D721Med (cell line): Measurements from ENCODE around the gene GRK6.

Source experiments
- DNase-seq: peaks from one replicate; pipeline ENCODE4 v3.0.0; 2011; ENCODE audit warnings: low spot score; ENCODE audit not compliant: insufficient read length
- FAIRE-seq: peaks from 2 replicates; lab custom pipeline; 2011; peaks lifted over from hg19 to GRCh38; lab: Jason Lieb, UNC
- CTCF ChIP-seq: IDR thresholded peaks from 2 replicates; pipeline ENCODE4 v1.5.1; 2012; ENCODE audit warnings: mild to moderate bottlenecking, control low read depth; ENCODE audit not compliant: insufficient read depth; ENCODE audit errors: missing control alignments

Gene GRK6

GRCh38 chr5:177390363-177391300, 35.8 kb upstream of the GRK6 start:
- DNase-seq (peak; percentile 98), FAIRE-seq (no peak)
- peak; percentile 93 for TF ChIP-seq CTCF

DNA sequence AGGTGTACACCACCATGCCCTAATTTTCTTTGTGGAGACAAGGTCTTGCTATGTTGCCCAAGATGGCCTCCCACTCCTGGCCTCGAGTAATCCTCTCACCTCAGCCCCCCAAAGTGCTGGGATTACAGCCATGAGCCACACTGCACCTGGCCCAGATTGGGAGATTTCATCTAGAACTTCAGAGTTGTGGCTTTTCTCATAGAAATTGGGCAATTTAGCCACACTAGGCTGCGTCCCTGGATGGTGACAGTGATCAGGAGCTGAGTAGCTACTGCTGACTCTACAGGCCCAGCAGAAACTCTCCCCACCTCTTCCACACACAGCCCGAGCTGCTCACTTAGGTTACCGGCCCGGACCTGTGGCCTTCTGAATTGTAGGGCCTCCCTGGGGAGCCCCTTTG, 33.7 kb upstream of the GRK6 start:
- FAIRE-seq (no peak), DNase-seq (no peak)
- TF ChIP-seq CTCF: no peak

DNA sequence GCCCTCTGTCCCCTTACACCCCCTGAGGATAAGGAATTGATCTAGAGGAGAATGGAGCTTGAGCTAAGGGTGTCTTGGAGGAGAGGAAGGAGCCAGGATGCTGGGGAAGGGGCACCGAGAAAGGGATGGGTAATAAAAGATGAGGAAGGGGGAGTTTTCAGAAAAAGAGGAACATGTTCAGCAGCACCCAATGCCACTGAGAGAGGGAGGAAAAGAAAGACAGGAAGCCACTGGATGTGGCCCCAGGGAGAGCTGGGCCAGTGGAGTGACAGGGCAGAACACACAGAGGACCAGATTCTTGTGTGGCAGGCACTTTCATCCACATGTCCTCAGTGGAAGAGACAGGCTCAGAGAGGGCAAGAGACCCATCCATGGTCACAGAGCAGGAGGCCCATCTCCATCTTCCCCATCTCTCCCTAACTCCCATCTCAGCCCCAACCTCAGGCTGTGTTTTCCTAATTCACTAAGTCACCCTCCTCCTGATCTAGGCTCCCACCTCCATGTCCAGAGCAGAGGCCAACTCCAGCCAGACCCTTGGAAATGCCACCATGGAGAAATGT, 33.2 kb upstream of the GRK6 start:
- DNase-seq (no peak), FAIRE-seq (no peak)
- no peak for TF ChIP-seq CTCF

DNA sequence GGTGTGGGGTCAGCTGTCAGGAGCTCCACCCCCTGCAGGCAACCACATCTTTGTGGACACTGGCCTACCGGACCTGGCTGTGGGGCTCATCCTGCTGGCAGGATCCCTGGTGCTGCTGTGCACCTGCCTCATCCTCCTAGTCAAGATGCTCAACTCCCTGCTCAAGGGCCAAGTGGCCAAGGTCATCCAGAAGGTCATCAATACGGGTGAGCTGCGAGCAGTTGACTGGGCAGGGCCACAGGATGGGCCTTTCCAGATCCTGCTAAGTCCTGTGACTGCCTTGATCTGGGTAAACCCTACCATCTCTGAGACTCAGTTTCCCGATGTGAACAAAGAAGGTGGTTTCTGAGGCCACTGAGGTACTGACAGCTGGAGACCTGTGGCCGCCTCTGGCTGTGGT, 32.5 kb upstream of the GRK6 start:
- TF ChIP-seq CTCF: no peak
- DNase-seq (no peak), FAIRE-seq (no peak)

DNA sequence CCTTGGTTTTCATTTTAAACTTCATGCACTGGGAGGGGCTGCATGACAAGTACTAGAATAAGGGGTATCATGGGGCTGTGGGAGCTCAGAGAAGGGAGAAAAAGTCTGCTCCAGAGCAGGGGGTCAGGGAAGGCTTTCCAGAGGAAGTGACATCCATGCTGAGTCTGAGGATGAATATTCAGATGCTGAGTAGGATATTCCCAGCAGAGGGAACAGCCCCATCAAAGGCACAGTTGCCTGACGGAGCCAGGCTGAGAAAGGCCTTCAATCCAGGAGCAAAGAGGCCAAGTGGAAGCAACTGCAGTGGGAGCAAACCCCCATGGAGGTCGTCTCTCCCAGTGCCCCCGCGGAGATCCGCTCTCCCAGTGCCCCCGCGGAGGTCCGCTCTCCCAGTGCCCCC, 30.4 kb upstream of the GRK6 start:
- no peak for FAIRE-seq
- no peak for DNase-seq
- no peak for TF ChIP-seq CTCF

GRCh38 chr5:177396807-177397206, 29.7 kb upstream of the GRK6 start:
- FAIRE-seq (no peak), DNase-seq (no peak)
- no peak for TF ChIP-seq CTCF
